Kidney (tissue), 14 donors: Measurements from ENCODE around the gene RALGDS. TPM values are rescaled to one million over a fixed set of nuclear protein-coding genes. Genes with fewer than 3 reads are reported as not detected.
A peak's percentile ranks its signal among the peaks of the same experiment; 100 is the strongest.

Source experiments
- DNase-seq, 5 donors: peaks; one replicate each; pipeline ENCODE4 v3.0.0-alpha.2; 2013 to 2020
- FAIRE-seq: peaks from 2 replicates; lab custom pipeline; 2012; peaks lifted over from hg19 to GRCh38; lab: Jason Lieb, UNC
- H3K27ac ChIP-seq, 2 donors: one replicate each; pipeline ENCODE4 v1.7.0; 2013; ENCODE audit warnings: low read depth in 2 of 2, low read length in 2 of 2, inconsistent platforms in 1 of 2
- H3K27me3 ChIP-seq: one replicate; pipeline ENCODE4 v1.7.1; 2013; ENCODE audit warnings: low read length, inconsistent platforms; ENCODE audit not compliant: control insufficient read depth, insufficient read depth
- H3K36me3 ChIP-seq, 3 donors: one replicate each; pipeline versions ENCODE4 v1.7.0 to v1.7.1; 2013; ENCODE audit warnings: low read length in 3 of 3, control low read depth in 1 of 3, inconsistent platforms in 1 of 3; ENCODE audit not compliant: insufficient read depth in 3 of 3, control insufficient read depth in 2 of 3
- H3K4me1 ChIP-seq, 3 donors: one replicate each; pipeline versions ENCODE4 v1.7.0 to v1.7.1; 2013; ENCODE audit warnings: low read length in 3 of 3, inconsistent platforms in 1 of 3, low read depth in 1 of 3; ENCODE audit not compliant: control insufficient read depth in 2 of 3, insufficient read depth in 2 of 3
- H3K4me3 ChIP-seq, 3 donors: one replicate each; pipeline versions ENCODE4 v1.7.0 to v1.8.1; 2013; ENCODE audit warnings: low read length in 3 of 3, control low read depth in 1 of 3, inconsistent platforms in 1 of 3
- H3K9ac ChIP-seq, 3 donors: one replicate each; pipeline versions ENCODE4 v1.7.0 to v1.7.1; 2013; ENCODE audit warnings: low read length in 3 of 3, control low read depth in 1 of 3, inconsistent platforms in 1 of 3
- H3K9me3 ChIP-seq, 3 donors: one replicate each; pipeline versions ENCODE4 v1.7.0 to v1.7.1; 2013; ENCODE audit warnings: low read length in 3 of 3, control low read depth in 1 of 3, inconsistent platforms in 1 of 3; ENCODE audit not compliant: control insufficient read depth in 2 of 3, insufficient read depth in 1 of 3
- intact Hi-C: fragments of 100-400 bp; cut with DNase I; formaldehyde crosslinking; loops from one replicate; pipeline ENCODE4 v1.11.1; 2022
- polyA plus RNA-seq: library from polyadenylated mRNA; stranded (reverse); fragments of 350-450 nt; fragmentation: Illumina TruSeq; extraction: RNeasy Lipid Tissue Mini Kit (QIAGEN cat#74804); gene quantifications from one replicate; pipeline ENCODE4 v1.2.3, GENCODE V29; 2014; ENCODE audit warnings: low read depth, low replicate concordance; ENCODE audit not compliant: insufficient read depth
- total RNA-seq: library from RNA; stranded (reverse); fragmentation: NEBNext Ultra II Directional; extraction: Animal tissue kit (Norgen Biotek cat#: 25700); gene quantifications from one replicate; pipeline ENCODE4 v1.2.1, GENCODE V29; 2021
- TF ChIP-seq, protein P1 (sequence below): IDR thresholded peaks from 3 replicates; pipeline ENCODE4 v1.5.1; 2012; ENCODE audit warnings: mild to moderate bottlenecking, moderate library complexity, borderline replicate concordance; ENCODE audit not compliant: insufficient read depth; ENCODE audit errors: extremely low read depth
- donor health status: control.
- donor health status: control.
- donor health status: control.
- donor health status: control.
- donor health status: control.
- donor health status: DM: yes; HTN: yes; CAD: no.
- donor health status: Normal renal cell carcinoma (clear cell type).

Gene RALGDS
- total and polyA plus RNA-seq, 2 donors from 2014 or later = 13.0 to 43.3 TPM

DNA sequence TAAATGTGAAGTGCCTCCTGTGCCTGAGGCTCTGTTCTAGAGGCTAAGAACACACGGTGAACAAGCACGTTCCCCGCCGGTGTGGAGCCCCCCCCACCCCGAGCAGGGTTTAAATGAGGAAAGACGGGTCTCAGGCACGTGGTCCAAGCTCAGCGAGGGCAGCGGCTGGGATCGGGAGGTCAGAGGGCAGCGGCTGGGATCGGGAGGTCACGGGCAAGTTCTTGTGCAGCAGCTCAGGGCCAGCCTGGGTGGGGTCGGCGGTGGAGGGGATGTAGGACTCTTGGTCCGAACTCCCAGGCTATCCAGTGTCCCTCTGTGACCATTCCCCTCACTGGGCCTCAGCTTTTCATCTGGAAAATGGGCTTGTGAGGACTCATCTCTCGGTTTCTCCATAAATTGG lies 45.4 kb upstream of the RALGDS start:
- no peak for FAIRE-seq
- intact Hi-C loops = no loop called here
- Histone ChIP-seq H3K9me3 (no peaks in the 10 kb centered on the region), H3K4me3 (no peak overlapping the region), H3K27ac (no peak overlapping the region), H3K36me3 (no peaks in the 10 kb centered on the region), H3K9ac (no peak overlapping the region), H3K4me1 (peaks cover 0 to 6% (median 0%) of the 10 kb centered on the region in 3 donors), H3K27me3 (no peaks in the 10 kb centered on the region)
- DNase-seq = no peak
- TF ChIP-seq, protein P1, sequence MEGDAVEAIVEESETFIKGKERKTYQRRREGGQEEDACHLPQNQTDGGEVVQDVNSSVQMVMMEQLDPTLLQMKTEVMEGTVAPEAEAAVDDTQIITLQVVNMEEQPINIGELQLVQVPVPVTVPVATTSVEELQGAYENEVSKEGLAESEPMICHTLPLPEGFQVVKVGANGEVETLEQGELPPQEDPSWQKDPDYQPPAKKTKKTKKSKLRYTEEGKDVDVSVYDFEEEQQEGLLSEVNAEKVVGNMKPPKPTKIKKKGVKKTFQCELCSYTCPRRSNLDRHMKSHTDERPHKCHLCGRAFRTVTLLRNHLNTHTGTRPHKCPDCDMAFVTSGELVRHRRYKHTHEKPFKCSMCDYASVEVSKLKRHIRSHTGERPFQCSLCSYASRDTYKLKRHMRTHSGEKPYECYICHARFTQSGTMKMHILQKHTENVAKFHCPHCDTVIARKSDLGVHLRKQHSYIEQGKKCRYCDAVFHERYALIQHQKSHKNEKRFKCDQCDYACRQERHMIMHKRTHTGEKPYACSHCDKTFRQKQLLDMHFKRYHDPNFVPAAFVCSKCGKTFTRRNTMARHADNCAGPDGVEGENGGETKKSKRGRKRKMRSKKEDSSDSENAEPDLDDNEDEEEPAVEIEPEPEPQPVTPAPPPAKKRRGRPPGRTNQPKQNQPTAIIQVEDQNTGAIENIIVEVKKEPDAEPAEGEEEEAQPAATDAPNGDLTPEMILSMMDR = no peak

DNA sequence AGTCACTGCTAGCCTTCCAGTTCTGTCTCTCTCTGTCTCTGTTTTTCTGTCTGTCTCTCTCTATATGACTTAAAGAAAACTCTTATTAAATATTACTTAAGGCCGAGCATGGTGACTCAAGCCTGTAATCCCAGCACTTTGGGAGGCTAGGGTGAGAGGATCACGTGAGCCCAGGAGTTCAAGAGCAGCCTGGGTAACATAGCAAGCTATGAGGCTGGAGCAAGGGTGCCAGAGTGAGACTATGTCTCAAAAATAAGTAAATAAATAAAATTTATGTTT lies 44.4 kb upstream of the RALGDS start:
- no peaks in the 10 kb centered on the region for H3K9me3 ChIP-seq
- no peaks in the 10 kb centered on the region for H3K27me3 ChIP-seq
- FAIRE-seq (no peak), DNase-seq (no peak)
- H3K36me3 ChIP-seq = no peaks in the 10 kb centered on the region
- intact Hi-C loops = no loop called here
- no peak overlapping the region for H3K4me3 ChIP-seq
- peaks cover 0 to 6% (median 0%) of the 10 kb centered on the region in 3 donors for H3K4me1 ChIP-seq
- no peak overlapping the region for H3K27ac ChIP-seq
- H3K9ac ChIP-seq = no peak overlapping the region
- TF ChIP-seq, protein P1 = no peak

DNA sequence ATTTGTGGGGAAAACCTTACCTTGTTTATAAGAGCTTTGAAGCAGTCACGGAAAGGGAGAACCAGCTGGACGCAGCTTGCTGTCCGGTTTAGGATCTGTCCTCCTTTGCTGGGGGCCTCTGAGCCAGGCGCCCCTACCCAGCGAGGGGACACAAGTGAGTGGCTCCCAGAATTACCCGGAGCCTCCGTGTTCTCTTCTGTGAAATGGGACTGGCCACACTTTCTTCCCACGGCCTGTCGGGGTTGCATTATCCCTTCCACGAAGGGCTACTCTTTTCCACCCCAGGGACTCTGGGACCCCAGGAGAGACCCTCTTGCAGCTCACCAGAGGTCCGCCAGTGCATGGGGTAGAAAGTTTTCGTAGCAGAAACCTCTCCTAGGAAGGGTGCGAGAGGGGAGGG lies 43.2 kb upstream of the RALGDS start:
- intact Hi-C loops = no loop called here
- DNase-seq (no peak), FAIRE-seq (no peak)
- H3K36me3 ChIP-seq = no peaks in the 10 kb centered on the region
- peaks cover 0 to 6% (median 0%) of the 10 kb centered on the region in 3 donors for H3K4me1 ChIP-seq
- no peak overlapping the region for H3K27ac ChIP-seq
- H3K27me3 ChIP-seq = no peaks in the 10 kb centered on the region
- peak overlapping the region in 1 of 3 donors; percentile 58 for H3K4me3 ChIP-seq
- peak overlapping the region in 1 of 3 donors; percentile 46 for H3K9ac ChIP-seq
- TF ChIP-seq, protein P1 = no peak
- H3K9me3 ChIP-seq = no peaks in the 10 kb centered on the region
